Smooth muscle cell (in vitro differentiated cells): ENCODE data around the gene PITX2. TPM values are rescaled to one million over a fixed set of nuclear protein-coding genes. Genes with fewer than 3 reads are reported as not detected.

Experiments used
- DNase-seq: peaks from one replicate; lab custom pipeline; 2025; ENCODE audit not compliant: unreplicated experiment; lab: John Stamatoyannopoulos, UW
- H2AFZ ChIP-seq: fragments of 200-600 bp; sonication (generic); 2 replicates; pipeline ENCODE4 v1.6.0; 2016; ENCODE audit warnings: antibody characterized with exemption, low read depth, mild to moderate bottlenecking
- H3F3A ChIP-seq: fragments of 200-600 bp; sonication (generic); 2 replicates; pipeline ENCODE4 v1.6.0; 2017; ENCODE audit warnings: antibody characterized with exemption, low read depth
- H3K27ac ChIP-seq: fragments of 200-600 bp; sonication (generic); 2 replicates; pipeline ENCODE4 v1.5.1; 2016; ENCODE audit warnings: low read depth, mild to moderate bottlenecking
- H3K27me3 ChIP-seq: fragments of 200-600 bp; sonication (generic); 2 replicates; pipeline ENCODE4 v1.6.1; 2016; ENCODE audit warnings: low read depth, mild to moderate bottlenecking
- H3K36me3 ChIP-seq: fragments of 200-600 bp; sonication (generic); 2 replicates; pipeline ENCODE4 v1.5.1; 2016; ENCODE audit warnings: low read depth
- H3K4me1 ChIP-seq: fragments of 200-600 bp; sonication (generic); 2 replicates; pipeline ENCODE4 v1.5.1; 2016; ENCODE audit warnings: low read depth
- H3K4me2 ChIP-seq: fragments of 200-600 bp; sonication (generic); 2 replicates; pipeline ENCODE4 v1.6.0; 2016; ENCODE audit warnings: mild to moderate bottlenecking
- H3K4me3 ChIP-seq: fragments of 200-600 bp; sonication (generic); 2 replicates; pipeline ENCODE4 v1.5.1; 2016; ENCODE audit warnings: mild to moderate bottlenecking
- H3K79me2 ChIP-seq: fragments of 200-600 bp; sonication (generic); 2 replicates; pipeline ENCODE4 v1.6.0; 2016; ENCODE audit warnings: low read depth, mild to moderate bottlenecking
- H3K9ac ChIP-seq: fragments of 200-600 bp; sonication (generic); 2 replicates; pipeline ENCODE4 v1.6.0; 2016; ENCODE audit warnings: low read depth
- H3K9me3 ChIP-seq: fragments of 200-600 bp; sonication (generic); replicated peaks from 2 replicates; pipeline ENCODE4 v1.5.1; 2016; ENCODE audit warnings: low read depth
- H4K20me1 ChIP-seq: fragments of 200-600 bp; sonication (generic); 2 replicates; pipeline ENCODE4 v1.6.0; 2016; ENCODE audit warnings: low read depth
- WGBS: methylation state at CpG from one replicate; pipeline ENCODE4 v1.1.7; 2016; ENCODE audit warnings: low lambda C conversion rate; 5-methylcytosine and 5-hydroxymethylcytosine counted together
- polyA plus RNA-seq: library from polyadenylated mRNA; unstranded; fragments of >200 nt; fragmentation: Nextera tagmentation; extraction: Ambion mirVana; gene quantifications from 2 replicates; pipeline ENCODE4 v1.2.1, GENCODE V29; 2016
- total RNA-seq: library from RNA; depleted of rRNA; stranded (reverse); fragments of >200 nt; gene quantifications from 2 replicates; pipeline ENCODE4 v1.2.3, GENCODE V29; 2014
- TF ChIP-seq, protein P1 (sequence below): fragments of 200-600 bp; sonication (generic); IDR thresholded peaks from 2 replicates; pipeline ENCODE4 v1.5.1; 2017; ENCODE audit warnings: borderline replicate concordance, mild to moderate bottlenecking, antibody characterized with exemption; ENCODE audit not compliant: insufficient read depth, poor library complexity, severe bottlenecking

Gene PITX2
- total RNA-seq (269 and 289 TPM in 2 replicates), polyA plus RNA-seq (382 and 543 TPM in 2 replicates)

DNA sequence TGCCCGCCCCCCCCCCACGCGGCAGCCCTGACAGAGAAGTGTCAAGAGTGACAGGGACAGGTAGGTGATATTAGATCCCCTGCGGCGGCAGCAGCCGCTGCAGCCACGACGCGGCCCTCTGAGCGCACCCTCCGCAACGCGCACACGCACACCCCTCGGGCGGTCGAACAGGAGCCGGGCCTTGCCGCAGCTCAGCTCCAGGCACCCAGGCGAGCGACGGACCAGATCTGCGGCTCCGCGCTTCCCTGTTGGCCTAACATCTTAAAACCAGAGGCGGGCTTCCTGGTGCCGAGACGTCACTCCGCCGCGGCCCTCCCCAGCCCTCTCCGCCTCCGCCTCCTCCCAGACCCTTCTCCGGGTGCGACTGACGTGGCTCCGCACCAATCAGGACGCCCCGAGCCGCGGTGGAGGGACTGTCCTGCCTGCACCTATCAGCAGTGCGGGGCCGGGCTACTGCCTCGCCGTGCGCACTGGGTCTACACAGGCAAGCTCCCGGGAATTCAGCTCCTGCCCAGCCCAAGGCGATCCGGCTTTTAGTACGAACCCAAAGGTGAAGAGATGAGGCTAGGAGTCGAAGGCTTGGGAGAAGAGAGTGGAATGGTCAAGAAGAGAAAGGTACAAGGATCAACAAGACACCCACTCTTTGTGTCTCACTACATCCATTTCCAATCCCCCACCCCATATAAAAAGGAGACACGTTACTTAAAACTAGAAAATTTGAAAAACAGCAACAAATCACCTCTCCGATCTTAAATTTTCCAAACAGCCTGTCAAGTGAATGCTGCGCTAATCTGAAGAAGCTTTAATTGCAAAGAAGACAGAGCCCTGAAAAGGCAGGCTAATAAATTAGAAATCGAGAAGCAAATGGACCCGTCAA lies at the start of gene PITX2:
TSS of gene PITX2 (minus strand) at position 237 of the 877 bp plus-strand sequence. CDS start 617 bp downstream, outside the sequence.
- TF ChIP-seq, protein P1, sequence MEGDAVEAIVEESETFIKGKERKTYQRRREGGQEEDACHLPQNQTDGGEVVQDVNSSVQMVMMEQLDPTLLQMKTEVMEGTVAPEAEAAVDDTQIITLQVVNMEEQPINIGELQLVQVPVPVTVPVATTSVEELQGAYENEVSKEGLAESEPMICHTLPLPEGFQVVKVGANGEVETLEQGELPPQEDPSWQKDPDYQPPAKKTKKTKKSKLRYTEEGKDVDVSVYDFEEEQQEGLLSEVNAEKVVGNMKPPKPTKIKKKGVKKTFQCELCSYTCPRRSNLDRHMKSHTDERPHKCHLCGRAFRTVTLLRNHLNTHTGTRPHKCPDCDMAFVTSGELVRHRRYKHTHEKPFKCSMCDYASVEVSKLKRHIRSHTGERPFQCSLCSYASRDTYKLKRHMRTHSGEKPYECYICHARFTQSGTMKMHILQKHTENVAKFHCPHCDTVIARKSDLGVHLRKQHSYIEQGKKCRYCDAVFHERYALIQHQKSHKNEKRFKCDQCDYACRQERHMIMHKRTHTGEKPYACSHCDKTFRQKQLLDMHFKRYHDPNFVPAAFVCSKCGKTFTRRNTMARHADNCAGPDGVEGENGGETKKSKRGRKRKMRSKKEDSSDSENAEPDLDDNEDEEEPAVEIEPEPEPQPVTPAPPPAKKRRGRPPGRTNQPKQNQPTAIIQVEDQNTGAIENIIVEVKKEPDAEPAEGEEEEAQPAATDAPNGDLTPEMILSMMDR, result no peak
- H3K9me3 ChIP-seq, result no peaks in the 10 kb centered on the region
- peaks cover 97% of the 10 kb centered on the region for H4K20me1 ChIP-seq
- H3K9ac ChIP-seq, result peak within 1 kb of the TSS; percentile 89
- no peaks in the 10 kb centered on the region for H3K27me3 ChIP-seq
- H2AFZ ChIP-seq, result no peak within 1 kb of the TSS
- no peaks in the 10 kb centered on the region for H3K36me3 ChIP-seq
- peak within 1 kb of the TSS; percentile 95 for H3K27ac ChIP-seq
- peaks cover 51% of the 10 kb centered on the region for H3K4me1 ChIP-seq
- peak within 1 kb of the TSS; percentile 98 for H3K4me2 ChIP-seq
- peaks cover 38% of the 10 kb centered on the region for H3F3A ChIP-seq
- H3K4me3 ChIP-seq, result peak within 1 kb of the TSS; percentile 65
- WGBS, result under 1% methylated on average over 44 of the region's 56 CpGs
- peak; percentile 92 for DNase-seq
- peaks cover 98% of the 10 kb centered on the region for H3K79me2 ChIP-seq

DNA sequence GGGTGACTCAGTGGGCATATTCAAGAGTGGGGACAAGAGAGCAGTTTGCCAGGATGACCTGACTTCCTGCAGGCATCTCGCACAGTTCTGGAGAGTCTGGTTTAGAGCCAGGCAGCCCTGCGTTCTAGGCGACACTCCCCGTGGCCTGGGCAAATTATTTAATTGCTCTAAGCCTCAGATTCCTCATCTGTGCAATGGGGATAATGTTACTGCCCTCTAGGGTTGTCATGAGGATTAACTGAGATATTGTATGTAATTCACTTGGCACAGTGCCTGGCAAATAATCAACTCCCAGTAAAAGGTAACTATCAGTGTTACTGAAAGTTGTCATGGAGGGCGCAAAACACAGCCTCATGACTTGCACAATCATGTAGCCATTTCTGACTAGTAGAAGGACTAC lies 48.8 kb upstream of the PITX2 start:
- 56% methylated on average over 5 of the region's 5 CpGs for WGBS
- H3K9ac ChIP-seq, result no peak overlapping the region
- no peaks in the 10 kb centered on the region for H3K27me3 ChIP-seq
- H3K27ac ChIP-seq, result no peak overlapping the region
- H3K4me2 ChIP-seq, result no peak overlapping the region
- no peaks in the 10 kb centered on the region for H4K20me1 ChIP-seq
- no peak overlapping the region for H2AFZ ChIP-seq
- no peak overlapping the region for H3K4me3 ChIP-seq
- H3K9me3 ChIP-seq, result no peaks in the 10 kb centered on the region
- peaks cover 18% of the 10 kb centered on the region for H3F3A ChIP-seq
- H3K4me1 ChIP-seq, result peaks cover 5% of the 10 kb centered on the region
- H3K36me3 ChIP-seq, result no peaks in the 10 kb centered on the region
- peaks cover 4% of the 10 kb centered on the region for H3K79me2 ChIP-seq
- no peak for DNase-seq
- TF ChIP-seq, protein P1, result no peak

DNA sequence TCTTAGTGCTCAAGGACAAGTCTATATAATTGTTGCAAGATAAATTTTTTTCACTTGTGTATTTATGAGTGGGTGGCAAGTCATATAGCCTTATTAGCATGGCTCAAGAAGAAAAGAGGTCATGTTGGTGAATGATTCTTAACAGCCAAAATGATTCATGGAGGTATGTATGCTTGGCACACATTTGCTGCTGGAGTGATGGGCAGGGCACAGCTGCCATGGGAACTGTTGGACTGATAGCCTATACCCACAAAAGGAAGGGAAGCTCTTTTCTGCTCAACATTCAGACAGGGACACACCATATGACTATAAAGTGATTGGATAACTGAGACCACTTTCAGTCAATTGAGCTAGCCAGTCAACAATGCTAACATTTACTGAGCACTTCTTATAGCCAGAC lies 46.8 kb upstream of the PITX2 start:
- no peaks in the 10 kb centered on the region for H3K36me3 ChIP-seq
- H3K9ac ChIP-seq, result no peak overlapping the region
- no peak for DNase-seq
- H3F3A ChIP-seq, result peaks cover 18% of the 10 kb centered on the region
- H3K4me3 ChIP-seq, result no peak overlapping the region
- H3K4me1 ChIP-seq, result peaks cover 5% of the 10 kb centered on the region
- H3K4me2 ChIP-seq, result peak overlapping the region; percentile 34
- H3K27ac ChIP-seq, result peak overlapping the region; percentile 72
- no peak overlapping the region for H2AFZ ChIP-seq
- TF ChIP-seq, protein P1, result no peak
- H3K9me3 ChIP-seq, result no peaks in the 10 kb centered on the region
- H3K79me2 ChIP-seq, result peaks cover 5% of the 10 kb centered on the region
- no peaks in the 10 kb centered on the region for H3K27me3 ChIP-seq
- no peaks in the 10 kb centered on the region for H4K20me1 ChIP-seq
